ENCODE results near the gene NHLH2.
A peak's percentile ranks its signal among the peaks of the same experiment; 100 is the strongest.

The NHLH2 gene

DNA sequence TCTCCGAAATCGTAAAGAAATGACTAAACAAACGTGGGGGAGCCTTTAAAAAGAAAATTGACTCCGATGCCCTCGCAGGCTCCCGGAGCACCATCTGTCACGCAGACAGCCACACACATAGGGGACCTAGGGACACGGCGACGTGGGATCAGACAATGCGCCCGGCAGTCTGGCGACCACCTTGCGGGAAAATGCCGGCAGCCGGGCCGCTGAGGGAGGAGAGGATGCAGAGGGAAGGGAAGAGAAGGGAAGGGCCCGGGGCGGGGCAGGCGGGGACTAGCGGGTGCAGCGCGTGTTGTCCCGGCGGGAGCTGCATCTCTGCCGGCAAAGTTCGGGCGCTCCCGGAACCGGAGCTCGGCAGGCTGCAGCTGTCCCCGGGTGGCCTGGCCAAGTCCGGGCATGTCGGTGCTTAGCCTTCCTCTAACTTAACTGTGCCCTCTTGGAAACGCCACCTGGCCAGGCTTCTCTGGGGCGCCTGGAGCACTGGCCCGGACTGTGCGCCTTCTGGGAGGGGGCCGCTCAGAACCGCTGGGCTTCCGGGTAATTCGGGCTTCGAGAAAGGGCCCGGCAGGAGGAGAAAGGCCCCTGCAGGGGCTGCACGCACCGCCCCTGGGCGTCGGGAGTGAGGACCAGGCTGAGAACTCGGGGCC, 1.8 kb downstream of the NHLH2 start:
- peak overlapping the region; percentile 58 for H3K27ac ChIP-seq
- no peak for DNase-seq (ENCODE audit: low read depth, low spot score)

DNA sequence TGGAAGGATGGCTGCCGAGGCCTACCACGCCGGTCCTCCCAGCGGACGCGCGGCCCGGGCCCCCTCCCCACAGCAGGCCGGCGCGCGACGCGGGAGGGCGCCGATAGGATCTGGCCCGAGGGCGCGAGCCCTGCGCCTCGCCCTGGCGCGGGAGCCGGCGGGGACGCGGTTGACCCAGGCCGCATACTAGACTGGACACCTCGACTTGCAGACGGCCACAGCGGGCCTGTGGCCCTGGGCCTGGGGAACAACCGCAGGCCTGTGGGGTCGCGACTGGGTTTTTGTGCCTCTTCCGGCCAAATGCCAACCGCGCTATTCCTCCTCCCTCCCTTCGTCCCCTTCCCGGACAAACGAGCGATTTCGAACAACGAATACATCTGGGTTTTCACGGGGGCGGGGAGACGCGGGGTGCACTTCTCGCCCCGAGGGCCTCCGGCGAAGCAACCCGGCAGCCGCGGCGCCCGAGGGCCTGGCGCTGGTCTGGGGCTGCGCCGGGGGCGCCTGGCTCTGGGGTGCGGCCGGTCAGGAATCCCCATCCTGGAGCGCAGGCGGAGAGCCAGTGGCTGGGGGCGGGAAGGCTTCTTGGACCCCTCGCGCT, 2.4 kb downstream of the NHLH2 start:
- peak overlapping the region; percentile 58 for H3K27ac ChIP-seq
- DNase-seq (ENCODE audit: low read depth, low spot score): no peak

DNA sequence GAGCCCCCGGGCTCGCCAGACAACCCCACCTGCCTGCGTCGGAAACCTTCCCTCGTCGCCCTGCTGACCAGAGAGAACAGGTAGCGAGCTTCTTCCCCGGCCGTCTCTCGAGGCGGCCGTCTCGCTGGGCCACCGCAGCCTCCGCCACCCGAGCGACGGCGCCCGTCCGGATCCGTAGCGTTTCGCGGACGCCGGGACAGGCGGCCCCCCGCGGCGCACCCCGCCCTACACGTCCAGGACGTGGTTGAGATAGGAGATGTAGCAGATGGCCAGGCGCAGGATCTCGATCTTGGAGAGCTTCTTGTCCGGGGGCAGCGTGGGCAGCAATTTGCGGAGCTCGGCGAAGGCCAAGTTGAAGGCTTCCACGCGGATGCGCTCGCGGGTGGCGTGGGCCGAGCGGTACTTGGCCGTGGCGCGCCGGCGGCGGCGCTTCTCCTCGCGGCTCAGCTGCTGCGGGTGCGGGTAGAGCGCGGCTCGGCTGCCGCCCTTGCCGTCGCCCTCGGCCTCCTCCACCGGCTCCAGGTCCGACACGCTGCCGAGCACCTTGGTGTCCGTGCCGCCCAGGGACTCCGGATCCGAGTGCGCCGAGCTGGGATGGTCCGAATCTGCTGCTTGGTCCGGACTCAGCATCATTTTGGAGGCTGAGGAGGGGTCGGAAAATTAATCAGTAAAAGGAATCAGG, 3.0 kb downstream of the NHLH2 start:
- peak overlapping the region; percentile 58 for H3K27ac ChIP-seq
- DNase-seq (ENCODE audit: low read depth, low spot score): no peak

DNA sequence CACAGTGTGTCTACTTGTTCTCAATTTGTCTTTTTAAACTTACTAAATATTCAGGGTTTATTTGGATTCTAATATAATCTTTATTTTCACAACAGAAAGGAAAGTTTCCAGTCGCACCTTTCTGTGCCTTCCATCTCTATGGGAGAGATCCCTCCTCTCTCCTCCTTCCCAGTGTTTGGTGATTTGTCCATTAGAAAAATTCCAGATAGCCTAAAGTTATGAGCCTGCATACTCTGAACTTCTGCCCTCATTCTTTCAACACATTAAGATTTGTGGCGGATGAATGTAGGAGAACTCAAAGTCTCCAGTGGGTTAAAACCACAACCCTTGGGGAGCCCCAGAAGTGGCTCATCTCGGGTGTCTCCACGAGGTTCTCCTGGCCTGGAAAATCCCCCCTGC, 3.6 kb downstream of the NHLH2 start:
- H3K27ac ChIP-seq: peak overlapping the region; percentile 58
- DNase-seq (ENCODE audit: low read depth, low spot score): no peak

DNA sequence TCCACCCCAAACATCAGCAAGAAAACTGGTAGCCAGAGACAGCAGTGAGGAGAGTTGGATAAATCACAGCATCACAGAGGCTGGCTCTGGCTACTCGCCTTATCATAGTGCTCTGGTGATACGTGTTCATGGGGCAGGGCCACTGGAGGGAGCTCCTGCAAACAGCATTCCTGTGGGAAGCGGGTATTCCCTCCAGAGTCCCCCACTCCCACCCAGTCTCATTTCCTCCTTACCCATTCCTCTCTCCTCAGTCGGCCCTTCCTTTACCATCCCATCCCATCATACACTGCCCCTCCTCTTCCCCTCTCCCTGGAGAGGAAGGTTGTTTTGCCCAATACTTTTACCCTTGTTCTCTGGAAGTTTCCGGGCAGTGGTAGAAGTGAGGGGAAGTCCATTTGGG, 7.1 kb downstream of the NHLH2 start:
- DNase-seq (ENCODE audit: low read depth, low spot score): no peak
- no peak overlapping the region for H3K27ac ChIP-seq

DNA sequence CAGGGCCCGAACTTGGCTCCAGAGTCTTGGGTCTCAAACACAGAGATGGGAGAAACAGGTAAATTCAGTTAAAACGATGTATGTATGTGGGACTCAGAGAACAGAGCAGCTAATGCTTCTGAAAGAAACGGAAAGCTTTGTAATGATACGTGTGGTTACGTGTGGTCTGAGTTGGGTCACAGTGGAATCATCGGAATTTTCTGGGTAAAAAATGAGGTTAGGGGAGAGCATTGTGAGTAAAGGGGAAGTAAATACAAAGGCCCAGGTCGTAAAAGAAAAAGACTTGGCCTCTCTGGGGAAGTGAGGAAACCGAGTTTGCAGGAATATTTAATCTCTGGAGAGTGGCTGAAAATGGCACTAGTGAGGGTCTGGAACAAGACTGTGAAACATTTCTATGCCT, 8.3 kb downstream of the NHLH2 start:
- H3K27ac ChIP-seq: no peak overlapping the region
- DNase-seq (ENCODE audit: low read depth, low spot score): no peak

DNA sequence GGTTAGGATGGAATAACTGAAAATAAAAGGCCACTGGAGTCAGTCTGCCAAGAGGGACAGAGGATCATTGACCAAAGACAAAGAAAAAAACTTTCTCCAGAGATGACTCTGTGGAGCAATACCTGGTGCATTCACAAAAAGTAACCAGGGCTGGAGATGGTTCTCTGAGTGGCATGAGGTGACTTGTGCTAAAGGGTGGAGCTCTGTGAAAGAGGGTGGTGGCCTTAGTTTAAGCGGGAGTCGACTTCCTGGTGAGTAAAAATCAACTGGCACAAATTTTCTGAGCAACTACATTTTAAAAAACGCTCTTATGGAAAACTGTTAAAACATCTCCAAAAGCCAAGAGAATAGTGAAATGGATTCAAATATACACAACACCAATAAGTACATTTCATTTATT, 10.0 kb downstream of the NHLH2 start:
- peak overlapping the region; percentile 17 for H3K27ac ChIP-seq

DNA sequence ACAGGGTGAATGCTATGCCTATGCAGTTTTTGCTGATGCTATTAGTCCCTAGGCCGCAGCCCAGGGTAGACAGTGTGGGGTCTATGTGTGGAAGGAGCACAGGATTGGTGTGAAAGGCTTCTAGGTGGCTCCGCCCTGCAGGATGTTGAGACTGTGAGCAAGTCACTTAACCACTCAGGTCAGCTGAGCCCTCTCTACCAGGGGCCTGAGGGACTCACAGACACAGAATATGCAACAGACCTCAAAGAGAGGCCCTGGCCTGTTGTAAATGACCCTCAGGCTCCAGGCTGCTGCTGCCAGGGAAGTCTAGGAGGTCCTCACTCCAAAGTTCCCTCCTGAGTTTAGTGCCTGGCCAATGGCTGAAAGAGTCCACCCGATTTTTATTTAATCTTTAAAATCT, 11.0 kb downstream of the NHLH2 start:
- DNase-seq (ENCODE audit: low read depth, low spot score): no peak

More for the DNA sequence above, 10.0 kb downstream of the NHLH2 start:
- DNase-seq (ENCODE audit: low read depth, low spot score): no peak

DNA sequence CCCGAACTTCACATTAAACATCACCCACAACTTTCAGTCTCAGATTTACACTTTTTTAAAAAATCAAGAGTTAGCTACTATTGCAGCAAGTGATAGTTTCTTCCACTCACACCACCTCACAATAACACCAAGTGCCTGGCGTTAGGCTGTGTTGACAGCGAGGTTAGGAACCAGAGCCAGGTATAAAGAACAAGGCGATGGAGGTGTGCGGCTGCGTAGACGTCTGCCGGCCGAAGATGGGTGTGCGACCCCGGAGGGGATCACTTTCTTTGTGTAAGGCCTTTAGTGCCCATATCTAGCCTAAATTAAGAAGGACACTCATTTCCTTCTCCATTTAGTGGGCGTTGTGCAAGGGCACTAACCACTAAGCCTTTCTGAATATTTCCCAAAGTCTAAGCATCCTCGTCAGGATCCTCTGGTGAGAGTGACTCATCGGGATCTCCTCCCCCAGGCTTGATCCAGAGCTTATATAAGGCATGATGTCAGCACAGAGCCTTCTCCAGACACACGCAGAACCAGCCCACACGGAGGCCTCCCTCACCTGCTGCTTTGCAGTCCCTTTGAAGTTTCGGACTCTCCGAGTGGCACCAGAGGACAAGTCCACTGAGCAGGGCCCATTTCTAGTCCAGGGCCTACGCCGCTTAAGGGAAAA, 11.8 kb downstream of the NHLH2 start:
- DNase-seq (ENCODE audit: low read depth, low spot score): peak; percentile 87
- peak overlapping the region; percentile 42 for H3K27ac ChIP-seq

More for the DNA sequence above, 11.0 kb downstream of the NHLH2 start:
- peak overlapping the region; percentile 42 for H3K27ac ChIP-seq

DNA sequence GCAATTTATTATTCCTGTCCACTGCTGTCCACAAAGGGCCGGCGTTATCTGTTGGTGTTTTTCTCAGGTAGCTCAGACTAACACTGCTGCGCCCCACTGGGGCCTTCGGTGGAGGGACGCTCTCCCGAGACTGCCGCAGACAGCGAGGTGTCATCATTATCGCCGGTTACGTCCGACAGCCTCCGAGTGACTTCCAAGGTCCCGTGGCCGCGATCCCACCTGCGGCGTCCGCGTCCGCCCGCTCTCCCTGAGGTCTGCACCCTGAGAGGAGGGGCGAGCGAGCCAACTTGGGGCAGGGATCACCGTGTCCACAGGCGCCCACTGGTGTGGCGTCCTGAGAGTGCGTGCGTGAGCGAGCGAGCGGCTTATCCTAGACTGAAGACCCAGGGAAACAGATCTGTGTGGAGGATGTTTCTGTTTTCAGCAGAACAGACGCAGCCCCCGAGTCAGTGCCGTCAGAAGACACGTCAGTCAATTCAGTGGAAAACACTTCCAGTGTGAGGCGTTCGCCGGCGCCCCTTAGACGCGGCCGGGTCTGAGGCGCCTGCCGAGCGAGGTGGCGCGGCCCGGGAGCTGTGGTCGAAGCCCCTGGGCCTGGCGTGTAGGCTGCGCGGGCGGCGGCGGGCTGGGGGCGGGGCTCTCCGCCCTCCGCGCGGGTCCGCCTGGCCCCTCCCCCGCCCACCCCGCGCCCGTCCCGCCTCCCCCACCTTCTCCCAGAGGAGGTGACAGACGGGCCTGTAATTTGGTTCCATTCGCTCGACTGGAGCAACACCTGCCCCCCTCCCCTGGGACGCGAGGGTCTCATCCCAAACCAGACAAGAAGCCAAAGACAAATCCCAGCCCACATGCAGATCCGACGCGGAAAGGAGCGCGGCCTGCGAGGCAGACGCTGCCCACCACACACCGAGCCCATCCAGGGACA, 12.6 kb downstream of the NHLH2 start:
- H3K27ac ChIP-seq: peak overlapping the region; percentile 42
- DNase-seq (ENCODE audit: low read depth, low spot score): no peak

DNA sequence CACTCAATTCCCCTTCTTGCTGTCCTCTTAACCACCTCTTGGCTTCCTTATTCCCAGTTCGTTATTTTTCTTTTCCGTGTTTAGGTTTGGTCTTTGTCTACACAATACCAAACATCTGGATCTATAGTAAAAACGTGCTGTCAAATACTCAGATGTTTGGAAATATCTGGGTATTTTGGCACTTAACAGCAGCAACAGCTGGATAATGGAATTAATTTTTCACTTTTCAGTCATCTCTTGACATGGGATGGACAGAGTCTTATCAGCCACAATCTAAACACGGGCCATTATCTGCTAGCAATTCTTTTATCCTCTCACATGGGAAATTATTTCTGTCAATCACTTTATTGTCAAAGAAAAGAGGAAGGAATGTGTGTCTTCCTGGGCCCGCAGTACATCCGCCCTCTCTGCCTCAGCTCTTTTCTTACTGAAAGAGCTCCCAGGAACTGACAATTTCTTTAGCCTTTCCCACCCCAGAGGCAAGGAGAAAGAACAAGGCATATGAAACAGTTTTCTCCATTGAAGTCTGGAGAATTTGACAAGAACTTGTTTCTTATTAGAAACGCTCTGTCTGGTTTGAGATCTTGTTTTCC, 13.4 kb downstream of the NHLH2 start:
- H3K27ac ChIP-seq: no peak overlapping the region
- no peak for DNase-seq (ENCODE audit: low read depth, low spot score)

DNA sequence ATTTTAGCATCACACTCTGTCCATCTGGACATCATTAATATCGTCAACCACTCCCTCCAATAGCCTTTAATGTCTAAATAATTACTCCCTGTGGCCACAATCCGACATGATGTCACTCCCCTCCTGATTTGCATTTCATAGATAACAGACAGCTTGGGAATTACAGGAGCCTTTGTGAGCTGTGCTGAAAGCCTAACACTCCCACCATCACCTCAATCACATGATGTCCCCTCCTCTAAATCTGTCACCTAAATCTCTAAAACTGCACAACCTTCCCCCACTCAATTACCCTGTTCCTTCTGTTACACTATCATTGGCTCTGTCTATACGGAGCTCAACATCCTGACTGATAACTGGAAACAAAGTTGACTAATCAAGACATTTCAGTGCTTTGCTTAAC, 14.3 kb downstream of the NHLH2 start:
- no peak overlapping the region for H3K27ac ChIP-seq
- no peak for DNase-seq (ENCODE audit: low read depth, low spot score)

DNA sequence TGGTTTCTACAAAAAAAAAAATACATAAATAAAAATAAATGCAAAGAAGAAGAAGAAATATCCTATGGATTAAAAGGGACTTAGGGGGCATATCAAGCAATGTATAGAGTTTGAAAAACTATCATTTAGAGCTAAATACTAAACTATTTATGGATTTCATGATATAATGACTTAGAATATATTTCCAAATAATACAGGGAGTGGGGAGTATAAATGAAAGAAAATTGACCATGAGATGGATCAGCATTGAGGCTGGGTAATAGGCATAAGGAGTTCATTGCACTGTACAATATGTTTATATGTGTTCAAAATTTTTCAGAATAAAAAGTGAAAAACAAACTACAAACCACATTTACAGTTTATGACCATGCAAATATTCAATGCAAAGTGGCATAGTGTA, 18.8 kb downstream of the NHLH2 start:
- DNase-seq (ENCODE audit: low read depth, low spot score): no peak
- no peak overlapping the region for H3K27ac ChIP-seq

DNA sequence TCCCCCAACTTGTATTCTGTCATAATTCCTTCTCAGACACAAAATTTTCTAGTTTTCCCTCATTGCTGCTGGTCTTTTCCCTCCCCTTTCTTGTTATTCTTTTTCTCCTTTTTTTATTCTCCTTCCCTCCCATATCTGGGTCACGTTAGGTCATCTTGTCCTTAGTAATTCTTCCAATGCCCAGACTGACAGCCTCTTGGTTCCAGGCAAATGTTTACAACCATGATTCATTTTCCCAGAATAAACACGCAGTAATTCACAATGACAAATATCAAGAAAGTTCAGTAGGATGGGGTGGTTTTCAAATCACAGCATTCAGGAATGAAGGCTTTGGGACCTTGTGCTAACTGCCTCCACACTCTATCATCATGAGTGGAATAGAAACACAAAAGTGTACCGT, 25.2 kb downstream of the NHLH2 start:
- no peak for DNase-seq (ENCODE audit: low read depth, low spot score)
- H3K27ac ChIP-seq: peak overlapping the region; percentile 72

DNA sequence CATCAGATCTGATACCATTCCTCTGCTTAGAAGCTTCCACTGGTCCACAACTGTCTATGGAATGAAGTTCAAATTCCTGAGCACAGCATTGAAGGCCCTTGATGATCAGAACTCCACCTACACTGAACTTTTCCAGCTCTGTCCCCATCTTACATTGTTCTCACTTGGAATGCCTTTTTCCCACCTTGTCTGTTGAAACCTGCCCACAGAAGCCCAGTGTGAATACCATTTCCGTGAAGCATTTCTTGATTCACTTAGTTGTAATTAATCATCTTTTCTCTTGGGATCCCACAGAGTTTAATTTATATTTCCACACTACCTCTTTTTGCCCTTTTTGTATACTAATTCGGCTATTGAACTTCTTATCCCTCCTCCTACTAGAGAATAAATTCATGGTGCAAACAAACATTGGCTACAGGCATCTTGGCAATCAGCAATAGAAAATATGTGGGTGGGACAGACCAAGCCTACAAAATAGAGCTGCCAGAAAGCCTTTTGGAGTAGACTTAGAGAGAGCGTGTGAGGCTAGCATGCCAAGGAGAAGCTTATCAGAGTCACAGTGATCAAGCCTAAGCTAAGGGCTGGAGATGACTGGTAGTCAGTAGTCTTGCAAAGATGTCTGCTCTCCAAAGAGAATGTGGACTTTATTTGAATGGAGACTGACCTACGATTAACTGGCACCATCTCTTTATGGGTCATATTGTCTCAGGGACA, 26.1 kb downstream of the NHLH2 start:
- DNase-seq (ENCODE audit: low read depth, low spot score): no peak
- peak overlapping the region; percentile 72 for H3K27ac ChIP-seq

DNA sequence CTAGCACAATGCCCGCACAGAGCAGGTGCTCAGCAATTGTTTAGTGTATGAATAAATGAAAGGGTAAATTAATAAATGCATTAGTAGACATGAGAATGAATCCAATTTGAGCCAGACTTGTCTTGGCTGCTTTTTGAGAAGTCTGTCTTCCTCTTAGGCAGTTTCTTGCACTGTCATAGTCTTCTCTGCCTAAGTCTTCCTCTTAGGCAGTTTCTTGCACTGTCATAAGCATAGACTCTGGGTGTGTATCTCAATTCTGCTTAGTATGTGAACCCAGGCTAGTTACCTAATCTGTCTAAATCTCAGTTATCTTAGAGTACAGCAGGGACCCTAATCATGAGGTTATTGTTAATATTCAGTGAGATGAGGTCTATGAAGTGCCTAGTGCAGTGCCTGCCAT, 27.2 kb downstream of the NHLH2 start:
- DNase-seq (ENCODE audit: low read depth, low spot score): no peak
- H3K27ac ChIP-seq: no peak overlapping the region

DNA sequence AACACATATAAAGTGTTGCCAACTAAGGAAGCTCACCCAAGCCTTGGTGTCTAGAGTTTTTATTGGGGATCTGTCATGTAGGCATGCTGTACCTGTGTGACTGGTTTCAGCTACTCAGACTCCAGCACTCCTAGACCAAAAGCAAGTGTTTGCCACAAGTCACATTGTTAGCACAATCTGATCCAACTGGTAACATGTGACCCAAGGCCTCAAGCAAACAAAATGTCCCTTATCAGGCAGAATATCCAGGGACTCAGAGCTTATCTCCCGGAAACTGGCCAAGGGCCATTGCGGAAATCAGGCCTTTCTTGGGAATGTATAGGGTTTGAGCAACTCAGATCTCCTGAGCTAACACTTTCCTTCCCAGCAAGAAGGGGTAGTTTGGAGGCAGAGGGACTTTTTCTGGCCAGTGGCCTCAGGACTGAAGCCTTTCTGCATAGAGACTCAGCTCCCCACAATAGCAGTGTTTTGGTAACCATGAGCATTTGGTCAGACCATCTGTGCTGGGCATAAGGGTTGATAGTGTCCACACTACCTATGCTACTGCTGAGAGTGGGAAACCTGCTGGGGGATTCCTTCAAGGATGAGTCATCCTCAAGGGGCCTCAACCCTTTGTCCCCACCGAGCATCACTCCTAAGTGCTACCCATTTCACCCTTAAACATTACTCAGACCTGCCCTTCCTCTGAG, 29.6 kb downstream of the NHLH2 start:
- H3K27ac ChIP-seq: peak overlapping the region; percentile 9

DNA sequence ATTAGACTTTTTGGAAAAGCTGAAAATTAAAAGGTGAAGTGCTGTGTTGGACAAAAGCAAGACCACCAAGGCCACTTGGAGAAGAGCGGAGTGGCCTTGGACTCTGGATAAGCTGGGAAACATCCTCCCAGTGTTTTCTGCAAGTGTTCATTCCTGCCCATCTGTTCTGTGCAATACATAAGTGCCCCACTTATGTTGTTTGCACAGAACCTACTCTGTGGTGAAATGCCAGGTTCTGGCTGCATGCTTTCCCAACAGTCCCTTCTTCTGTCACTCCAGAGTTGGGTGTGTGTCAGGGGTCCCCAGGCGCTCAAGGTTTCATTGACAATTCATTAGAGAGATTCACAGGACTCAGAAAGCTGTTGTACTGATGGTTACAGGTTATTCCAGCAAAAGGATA, 30.3 kb downstream of the NHLH2 start:
- DNase-seq (ENCODE audit: low read depth, low spot score): no peak
- H3K27ac ChIP-seq: peak overlapping the region; percentile 9

More for the DNA sequence above, 29.6 kb downstream of the NHLH2 start:
- peak; percentile 57 for DNase-seq (ENCODE audit: low read depth, low spot score)

DNA sequence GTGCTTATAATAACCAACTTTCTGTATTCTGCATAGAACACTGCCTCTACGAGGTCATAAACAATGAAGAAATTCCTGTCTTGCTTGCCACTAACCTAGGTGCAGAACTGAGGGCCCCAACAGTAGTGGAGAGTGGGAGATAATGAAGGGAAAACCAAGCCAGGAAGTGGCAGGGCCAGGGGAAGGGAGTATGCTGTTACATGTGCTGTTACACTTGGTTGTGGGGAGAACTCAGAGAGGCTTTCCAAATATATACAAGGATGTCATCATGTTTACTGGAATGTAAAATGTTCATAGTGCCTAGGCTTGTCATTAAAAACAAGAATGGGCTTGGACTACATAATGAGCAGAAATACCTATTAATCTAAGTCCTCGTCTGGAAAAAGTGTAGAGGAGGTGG, 31.1 kb downstream of the NHLH2 start:
- peak overlapping the region; percentile 21 for H3K27ac ChIP-seq
- DNase-seq (ENCODE audit: low read depth, low spot score): no peak

Measured in epithelial cell of prostate (primary cell).